Breast epithelium (tissue), 3 donors: ENCODE measurements around the gene FBXO47.

Source experiments
- CTCF ChIP-seq, 3 donors: fragments of 450-650 bp; IDR thresholded peaks; one replicate each; pipeline ENCODE4 v1.5.1; 2016 to 2017; ENCODE audit warnings: antibody characterized with exemption in 3 of 3, mild to moderate bottlenecking in 3 of 3, moderate library complexity in 3 of 3
- POLR2AphosphoS5 ChIP-seq, 3 donors: sonication (generic); formaldehyde crosslinking; IDR thresholded peaks; one replicate each; pipeline ENCODE4 v1.6.1; 2017; ENCODE audit warnings: antibody characterized with exemption in 3 of 3

DNA sequence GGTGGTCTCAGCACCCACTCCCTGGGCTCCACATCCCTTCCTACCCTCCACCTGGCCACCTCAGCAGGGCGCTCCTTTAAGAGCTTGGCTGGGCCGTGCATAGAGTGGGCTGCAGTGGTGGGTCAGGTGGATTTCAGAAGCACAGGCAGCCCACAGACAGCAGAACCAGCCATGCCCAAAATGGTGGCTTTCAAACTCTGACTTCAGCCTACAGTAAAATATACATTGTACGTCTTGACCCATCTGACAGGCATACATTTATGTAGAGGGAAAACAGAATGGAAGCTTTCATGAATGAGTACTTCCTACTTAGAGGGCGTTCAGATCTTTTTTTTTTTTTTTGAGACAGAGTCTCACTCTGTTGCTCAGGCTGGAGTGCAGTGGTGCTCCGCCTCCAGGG lies 67.8 kb downstream of the FBXO47 start:
- TF ChIP-seq CTCF (IDR thresholded peaks at IDR 0.05): no peak
- no peak for TF ChIP-seq POLR2AphosphoS5 (IDR thresholded peaks at IDR 0.05)
